GM18499 (cell line): Measurements from ENCODE around the gene ENTPD8.

Experiments used
- ATAC-seq: cut with Tn5 transposase; IDR thresholded peaks from one replicate; pipeline ENCODE4 v1.9.1; 2021; ENCODE audit warnings: moderate number of reproducible peaks; ENCODE audit not compliant: insufficient read depth, unreplicated experiment

ENTPD8 gene

DNA sequence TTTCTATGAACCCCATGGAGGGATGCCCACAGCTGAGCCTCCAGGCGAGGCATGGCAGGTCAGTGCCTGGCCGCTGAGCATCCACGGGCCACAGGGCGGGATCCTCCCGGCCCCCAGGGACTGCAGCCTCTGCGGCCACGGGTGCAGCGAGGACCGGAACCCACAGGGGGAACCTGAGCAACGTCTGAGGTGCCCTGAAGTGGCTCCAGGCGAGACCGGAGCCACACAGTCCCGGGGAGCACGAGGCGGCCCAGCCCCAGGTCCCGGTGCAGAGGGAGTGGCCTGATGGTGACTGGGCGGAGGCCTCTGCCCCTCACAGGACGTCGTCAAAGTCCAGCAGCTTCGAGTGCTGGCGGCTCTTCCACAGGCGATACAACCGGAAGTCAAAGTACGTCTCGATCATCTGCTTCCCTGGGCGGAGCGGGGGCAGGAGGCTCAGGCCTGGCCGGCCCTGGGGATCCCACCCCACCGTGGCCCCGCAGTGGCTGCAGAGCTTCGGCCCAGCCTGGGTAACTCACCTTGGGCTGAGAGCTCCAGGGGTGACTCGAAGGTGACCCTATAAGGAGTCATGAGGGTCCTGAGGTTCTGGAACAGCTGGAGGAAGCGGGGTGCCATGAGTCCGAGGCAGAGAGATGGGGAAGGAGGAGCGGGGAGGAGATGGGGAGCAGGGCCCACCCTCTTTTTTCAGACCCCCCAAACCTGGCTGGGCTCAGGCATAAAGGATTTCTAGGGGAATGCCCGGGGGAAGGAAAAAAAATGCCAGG is 8.1 kb upstream of the ENTPD8 start:
- ATAC-seq, result no peak

DNA sequence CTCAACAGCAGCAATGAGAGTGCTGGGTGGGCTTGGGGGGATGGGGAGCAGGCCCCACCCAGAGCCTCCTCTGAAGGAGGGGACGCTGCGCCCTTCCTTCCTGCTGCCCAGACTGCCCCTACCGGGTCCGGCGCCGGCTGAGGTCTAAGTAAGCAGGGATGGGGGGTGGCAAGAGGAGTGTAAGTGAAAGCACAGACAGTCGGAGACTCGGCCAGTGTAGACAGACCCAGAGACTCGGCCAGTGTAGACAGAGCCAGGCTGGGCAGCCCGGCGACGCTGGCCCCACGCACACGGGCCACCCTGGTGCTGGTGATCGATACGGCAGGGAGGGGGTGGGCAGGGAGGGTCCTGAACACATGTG is 7.4 kb upstream of the ENTPD8 start:
- ATAC-seq, result no peak

DNA sequence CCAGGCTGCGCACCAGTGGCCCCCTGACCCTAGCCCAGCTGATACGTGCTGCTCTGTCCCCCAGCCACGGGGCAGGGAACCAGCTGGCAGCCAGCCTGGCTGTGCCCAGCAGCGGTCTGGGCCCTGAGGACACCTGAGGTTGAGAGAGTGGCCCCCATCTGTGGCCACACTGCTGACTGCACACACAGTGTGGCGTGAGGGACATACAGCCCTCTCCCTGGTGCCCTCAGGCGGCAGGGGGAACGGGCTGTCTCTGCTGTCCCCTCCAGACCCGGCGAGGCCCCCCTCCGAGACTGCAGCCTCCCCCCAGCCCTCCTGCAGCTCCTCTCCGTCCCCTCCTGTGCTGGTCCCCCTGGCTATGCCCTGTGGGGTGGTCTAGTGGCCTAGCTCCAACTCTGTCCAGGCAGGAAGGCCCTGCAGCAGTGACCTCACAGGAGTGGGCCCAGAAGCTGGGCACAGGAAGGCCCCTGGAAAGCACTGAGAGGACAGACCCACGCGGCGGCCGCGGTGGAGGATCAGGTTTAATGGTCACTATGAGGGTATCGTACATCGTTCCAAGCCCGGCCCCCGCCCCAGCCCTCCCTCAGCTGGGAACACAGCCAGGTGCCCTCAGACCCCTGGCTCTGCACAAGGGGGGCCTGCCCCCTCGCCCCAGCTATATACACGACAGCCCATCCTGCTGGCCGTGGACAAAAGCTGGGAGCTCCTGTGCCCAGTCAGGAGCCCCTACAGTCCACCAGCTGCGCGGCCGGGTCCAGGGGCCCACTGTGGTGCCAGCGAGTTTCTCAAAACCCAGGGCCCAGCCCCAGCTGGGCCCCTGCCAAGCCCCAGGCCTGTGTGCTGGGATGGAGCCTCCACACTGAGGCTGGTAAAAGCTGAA is 6.8 kb upstream of the ENTPD8 start:
- no peak for ATAC-seq

DNA sequence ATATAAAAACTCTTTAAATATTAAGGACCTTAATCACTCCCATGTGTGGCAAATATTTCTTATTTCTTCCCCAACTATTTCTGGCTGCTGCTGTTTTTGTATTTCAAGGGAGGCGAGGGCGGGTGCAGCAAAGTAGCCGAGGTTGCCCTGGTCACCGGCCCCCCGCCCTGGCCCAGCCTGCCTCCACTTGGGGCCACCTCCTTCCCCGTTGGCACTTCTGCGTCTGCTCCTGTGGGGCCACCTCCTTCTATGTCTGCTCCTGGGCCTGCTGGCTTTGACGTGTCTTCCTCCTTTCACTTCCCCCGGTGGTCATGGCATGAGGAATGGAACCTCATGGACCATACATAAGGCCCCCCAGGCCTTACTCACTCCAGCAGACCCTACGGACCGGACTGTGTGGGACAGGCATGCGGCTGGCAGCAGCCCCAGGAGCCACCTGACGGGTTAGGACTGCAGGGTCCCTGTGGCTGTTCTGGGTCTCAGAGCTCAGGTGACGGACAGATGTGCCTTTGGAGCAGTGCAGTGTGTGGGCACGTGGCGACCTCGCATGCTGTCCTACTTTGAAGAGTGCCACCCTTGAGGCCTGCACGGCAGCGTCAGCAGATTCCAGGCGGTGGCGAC is 5.8 kb upstream of the ENTPD8 start:
- no peak for ATAC-seq

DNA sequence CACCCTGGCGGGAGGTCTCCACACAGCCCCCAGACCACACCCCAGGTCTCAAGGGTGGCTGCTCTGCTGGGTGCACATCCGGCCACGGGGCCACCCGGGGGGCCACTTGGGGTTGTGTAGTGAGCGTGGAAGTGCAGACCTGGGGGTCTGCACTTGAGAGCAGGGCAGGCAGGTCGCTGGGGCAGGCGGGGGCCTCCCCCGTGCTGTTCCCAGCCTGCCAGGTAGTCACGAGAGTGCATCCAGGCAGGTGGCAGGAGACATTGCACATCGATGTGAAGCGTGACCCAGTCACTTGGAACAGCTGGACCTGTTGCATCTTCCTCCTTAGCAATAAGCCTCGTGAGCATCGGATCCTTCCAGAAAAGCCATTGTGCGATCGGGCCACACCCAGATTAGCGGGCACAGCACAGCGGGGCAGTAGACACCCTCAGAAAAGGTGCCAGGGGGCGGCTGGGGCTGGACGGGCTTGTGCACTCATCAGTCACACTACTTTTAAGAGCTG is 4.8 kb upstream of the ENTPD8 start:
- no peak for ATAC-seq

DNA sequence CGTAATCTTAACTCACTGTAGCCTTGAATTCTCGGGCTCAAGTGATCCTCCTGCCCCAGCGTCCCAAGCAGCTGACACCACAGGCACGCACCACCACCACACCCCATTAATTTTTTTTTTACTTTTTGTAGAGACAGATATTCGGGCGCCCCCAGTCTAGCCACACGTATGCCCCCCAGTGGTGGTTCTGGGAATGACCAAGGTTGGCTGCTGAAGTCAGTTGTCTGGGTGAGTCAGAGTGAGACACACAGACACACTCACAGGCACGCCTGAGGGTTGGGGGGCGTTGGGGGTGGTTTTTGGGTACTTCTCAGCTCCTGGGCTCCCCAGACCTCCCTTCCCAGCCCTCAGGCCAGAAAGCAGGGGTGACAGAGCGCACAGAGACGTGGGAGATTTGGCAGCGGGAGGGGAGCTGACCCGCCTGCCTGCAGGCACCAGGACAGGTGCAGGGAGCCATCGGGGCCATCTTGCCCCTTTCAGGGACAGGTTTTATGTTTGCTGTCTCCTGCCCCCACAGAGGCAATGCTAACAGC is 4.2 kb upstream of the ENTPD8 start:
- ATAC-seq, result no peak

DNA sequence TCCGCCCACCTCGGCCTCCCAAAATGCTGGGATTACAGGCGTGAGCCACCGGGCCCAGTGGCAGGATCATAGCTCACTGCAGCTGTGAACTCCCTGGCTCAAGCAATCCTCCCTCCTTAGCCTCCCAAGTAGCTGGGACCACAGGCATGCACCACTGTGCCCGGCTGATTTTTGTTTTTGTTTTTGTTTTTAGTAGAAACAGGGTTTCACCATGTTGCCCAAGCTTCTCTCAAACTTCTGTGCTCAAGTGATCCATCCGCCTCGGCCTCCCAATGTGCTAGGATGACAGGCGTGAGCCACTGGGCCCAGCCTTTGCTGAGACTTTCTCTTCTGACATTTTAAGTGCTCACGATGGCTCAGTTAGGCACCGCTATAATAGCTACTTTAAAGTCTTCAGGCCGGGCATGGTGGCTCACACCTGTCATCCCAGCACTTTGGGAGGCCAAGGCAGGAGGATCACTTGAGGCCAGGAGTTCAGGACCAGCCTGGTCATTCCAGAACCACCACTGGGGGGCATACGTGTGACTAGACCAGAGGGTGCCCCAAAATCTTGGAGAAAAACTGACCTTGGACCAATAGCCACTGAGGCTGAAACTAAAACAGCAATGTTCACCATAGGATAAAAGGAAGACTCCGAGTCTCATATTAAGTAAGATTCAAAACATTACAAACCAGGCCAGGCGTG is 3.1 kb upstream of the ENTPD8 start:
- no peak for ATAC-seq

DNA sequence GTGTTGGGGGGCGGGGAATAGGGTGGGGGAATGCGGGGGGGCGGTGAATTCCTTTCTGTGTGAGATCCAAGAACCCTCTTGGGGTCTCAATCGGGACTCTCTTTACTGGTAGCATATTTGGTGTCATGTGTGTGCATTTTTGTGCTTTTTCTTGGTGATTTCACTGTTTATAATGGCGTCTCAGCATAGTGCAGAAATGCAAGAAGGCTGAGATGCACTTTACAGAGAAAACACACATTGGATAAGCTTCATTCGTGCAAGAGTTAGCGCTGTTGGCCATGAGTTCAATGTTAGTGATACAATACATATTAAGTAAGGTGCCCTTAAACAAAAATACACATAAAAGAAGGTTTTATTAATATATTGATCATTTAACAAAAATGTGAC is 771 bp upstream of the ENTPD8 start:
- ATAC-seq, result no peak

DNA sequence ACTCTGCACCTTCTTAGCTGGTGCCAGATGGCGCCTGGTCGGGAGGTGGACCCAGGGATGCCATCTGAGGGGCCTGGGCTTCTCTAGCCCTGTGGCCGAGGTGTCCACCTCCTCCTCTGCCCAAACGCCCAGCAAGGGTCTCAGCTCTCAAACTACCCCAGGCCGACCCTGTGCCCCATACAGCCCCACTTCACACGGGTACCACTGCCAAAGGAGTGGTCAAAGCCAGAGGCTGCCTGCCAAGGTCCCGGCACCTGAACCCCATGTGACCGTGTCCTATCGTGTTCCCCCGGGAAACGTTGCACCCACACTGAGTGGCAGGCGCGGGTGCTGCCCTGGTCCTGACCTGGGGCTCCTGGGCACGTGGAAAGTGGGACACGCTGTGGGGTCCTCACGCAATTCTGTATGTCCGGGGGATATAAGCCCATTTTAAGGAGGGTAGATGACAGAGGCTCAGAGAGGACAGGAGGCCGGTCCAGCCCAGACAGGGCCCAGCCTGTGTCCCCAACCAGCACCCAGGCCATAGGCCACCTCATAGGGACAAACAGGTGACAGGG is 1.9 kb downstream of the ENTPD8 start:
- ATAC-seq, result no peak

DNA sequence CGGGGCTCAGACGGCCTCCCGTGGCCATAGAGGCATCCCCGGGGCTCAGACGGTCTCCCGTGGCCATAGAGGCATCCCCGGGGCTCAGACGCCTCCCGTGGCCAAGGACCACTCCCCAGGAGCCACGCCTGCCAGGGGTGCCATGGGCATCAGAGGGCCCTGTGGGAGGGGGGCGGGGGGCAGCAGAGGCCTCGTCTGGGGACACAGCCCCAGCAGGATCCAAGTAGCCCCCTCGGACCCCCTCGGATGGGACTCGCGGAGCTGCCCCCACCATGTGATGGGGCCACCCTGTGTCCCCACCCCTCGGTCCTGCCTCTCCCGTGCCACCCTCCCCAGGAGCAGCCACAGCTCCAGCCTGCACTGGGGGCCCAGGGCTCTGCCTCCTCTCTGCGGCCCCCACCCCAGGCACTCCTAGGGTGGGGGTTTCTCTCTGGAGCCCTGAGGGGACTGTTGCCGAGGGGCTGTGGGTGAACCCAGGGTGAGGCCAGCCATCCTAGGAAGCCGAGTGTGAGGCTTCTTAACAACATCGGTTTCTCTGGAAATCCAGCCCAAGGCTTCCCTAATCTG is 2.5 kb downstream of the ENTPD8 start:
- no peak for ATAC-seq

DNA sequence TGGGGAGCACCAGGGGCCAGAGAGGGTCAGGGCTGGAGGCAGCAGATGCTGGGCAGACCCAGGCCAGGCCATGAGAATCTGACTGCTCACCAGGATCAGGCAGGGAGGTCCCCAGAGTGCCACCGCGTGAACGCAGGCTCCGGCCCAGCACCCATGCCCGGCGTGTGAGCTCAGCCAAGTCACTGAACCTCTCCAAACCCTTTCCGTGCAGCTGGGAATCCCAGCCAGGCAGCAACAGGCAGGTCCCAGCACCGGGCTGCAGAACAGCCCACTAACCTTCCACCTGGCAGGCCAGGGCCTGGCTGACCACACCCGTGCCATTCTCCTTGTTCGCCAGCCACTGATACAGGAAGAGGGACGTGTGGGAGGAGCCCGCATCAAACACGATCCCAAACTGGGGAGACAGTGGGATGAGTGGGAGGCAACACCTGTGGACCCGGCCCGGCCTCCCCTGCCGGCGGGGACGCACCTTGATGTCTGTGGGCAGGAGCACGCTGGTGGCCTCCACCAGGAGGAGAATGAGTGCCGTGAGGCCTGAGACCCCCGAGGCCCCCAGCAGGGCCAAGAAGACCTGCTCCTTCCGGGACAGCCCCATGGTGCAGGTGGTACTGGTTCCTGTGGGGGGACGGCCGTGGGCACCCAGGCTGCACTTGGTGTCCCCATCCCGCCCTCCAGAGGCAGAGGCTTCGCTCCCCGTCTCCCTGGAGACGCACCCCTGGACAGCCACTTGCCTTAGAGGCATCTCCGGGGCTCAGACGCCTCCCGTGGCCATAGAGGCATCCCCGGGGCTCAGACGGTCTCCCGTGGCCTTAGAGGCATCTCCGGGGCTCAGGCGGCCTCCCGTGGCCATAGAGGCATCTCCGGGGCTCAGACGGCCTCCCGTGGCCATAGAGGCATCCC is 3.2 kb downstream of the ENTPD8 start:
- no peak for ATAC-seq

DNA sequence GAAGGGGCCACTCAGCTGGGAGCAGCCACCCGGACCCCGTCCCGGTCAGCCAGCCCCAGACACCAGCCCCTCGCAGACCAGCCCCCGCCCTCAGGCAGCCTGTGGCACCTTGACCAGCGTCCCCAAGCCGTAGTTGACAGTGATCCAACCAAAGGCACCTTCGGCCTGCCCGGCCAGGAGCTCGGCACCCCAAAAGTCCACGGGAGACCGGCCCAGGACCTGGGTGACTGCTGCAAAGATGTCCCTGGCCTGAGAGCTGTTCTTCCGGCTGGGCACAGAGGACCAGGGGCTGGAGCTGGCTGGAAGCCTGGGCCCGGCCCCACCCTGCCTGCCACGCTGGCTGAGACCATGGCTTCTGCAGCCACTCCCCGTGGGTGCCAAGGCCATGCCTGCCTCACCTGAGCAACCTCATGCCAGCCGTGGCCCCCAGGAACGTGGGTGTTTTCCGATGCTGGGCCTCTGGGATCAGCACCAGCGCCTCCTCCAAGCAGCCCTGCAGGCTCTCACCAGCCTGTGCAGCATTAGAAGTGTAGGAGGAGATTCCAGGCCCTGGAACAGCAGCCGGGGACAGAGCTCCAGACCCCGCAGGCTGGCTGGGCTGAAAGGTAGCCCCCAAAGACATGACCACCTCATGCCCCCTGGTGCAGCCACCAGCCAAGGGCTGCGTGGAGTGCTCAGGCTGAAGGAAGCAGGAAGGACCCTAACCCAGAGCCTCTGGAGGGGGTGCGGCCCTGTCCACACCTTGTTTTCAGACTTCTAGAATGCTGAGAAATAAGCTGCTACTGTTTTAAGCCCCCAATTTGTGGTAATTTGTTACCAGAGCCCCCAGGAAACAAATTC is 4.2 kb downstream of the ENTPD8 start:
- no peak for ATAC-seq

DNA sequence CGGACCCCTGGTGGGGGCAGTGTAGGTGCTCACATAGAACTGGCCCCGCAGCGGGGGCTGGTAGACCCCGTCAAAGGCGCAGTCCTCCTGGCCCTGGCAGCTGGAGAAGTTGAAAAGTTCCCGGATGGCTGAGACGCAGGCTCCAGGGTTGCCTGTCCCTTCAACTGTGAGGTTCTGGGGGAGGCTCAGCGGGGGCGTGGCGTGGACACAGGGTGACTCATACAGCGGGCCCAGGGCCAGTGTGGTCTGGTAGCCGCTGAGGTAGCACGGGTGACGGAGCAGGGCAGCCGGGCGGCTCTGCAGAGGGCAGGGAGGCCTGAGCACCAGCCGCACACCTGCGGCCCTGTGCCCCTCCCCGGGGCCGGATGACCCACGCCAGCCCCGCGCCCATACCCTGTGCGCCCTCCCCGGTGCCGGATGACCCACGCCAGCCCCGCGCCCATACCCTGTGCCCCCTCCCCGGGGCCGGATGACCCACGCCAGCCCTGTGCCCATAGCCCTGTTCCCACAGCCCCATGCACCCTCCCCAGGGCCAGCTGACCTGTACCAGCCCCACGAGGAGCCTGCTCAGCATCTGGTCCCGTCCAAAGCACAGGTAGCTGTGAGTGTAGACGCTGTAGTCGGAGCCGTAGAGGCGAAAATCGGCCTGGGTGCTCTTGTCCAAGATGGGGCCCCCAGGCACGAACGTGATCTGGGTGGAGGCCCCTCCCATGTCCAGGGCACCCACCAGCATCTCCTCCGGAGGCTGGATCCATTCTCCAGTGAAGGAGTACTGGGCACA is 5.0 kb downstream of the ENTPD8 start:
- ATAC-seq, result no peak

DNA sequence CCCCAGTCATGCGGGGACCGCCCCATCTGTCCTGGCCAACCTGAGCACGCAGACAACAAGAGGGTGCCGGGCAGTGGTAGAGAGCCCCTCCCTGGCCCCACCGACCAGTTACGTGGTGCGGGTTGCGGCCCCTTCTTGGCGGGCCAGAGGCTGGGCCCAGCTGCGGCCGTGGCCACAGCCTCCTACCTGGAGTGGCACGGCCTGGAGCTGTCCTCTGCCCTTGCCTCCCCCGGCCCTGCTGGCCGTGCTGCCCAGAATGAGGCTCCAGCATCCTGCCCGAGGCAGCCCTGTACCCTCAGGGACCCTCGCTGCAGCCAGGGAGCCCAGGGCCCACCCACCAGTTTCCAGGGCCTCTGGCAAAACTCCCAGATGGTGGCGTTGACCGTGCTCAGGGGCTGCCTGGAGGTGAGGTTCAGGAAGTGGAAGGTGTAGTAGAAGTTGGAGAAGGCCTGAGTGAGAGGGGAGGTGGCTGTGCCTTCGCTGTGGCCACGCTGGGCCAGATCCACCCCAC is 5.7 kb downstream of the ENTPD8 start:
- no peak for ATAC-seq

DNA sequence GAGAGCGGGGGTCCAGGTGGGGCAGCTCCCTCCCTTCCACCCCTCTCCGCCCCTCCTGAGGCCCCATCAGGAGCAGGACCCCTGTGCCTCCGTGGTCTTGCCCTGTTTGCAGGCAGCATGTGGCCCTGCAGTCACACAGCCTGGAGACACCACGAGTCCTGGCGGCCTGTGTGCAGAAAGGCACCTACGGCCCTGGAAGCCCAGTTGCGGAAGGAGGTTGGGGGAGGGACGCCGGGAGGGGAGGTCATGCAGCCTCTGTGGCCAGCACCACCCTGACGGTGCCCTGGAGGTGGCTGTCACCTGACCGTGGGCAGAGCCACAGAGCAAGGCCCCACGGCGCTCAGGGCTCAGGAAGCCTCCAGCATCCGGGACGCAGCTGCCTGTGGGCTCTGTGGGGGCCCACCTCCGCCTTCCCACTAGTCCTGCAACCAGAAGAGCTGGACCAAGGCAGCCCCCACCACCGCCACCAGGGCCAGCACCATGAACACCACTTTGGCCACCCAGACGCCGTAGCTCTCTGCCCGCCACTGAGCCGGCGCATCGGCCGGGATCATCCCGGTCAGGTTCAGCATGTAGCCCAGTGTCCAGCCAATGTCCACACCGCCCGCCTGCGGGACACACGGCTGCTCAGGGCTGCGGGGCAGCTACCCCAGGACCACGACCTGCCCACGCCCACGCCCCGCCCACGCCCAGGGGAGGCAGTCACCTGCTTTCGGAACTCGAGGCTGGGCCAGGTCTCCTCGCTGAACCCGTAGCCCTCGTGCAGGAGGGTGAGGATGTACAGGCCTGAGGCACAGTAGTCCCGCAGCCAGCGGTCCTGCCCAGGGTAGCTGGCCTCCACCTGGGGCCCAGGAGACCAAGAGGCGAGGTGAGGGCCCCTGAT is 6.4 kb downstream of the ENTPD8 start:
- ATAC-seq, result no peak

DNA sequence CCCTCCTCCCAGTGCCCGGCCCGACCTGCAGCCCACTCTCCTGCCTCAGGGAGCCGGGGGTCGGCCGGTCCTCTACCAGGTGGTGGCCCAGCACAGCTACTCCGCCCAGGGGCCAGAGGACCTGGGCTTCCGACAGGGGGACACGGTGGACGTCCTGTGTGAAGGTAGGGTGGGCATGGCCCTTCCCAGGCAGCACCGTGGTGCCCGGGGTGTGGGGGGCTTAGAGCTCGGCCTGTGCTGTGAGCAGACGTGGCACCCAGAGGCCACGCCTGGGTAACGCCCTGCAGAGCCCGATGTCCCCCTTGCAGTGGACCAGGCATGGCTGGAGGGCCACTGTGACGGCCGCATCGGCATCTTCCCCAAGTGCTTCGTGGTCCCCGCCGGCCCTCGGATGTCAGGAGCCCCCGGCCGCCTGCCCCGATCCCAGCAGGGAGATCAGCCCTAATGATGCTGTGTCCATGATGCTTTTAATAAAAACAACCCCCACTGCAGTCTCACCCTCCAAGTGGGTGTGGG is 7.2 kb downstream of the ENTPD8 start:
- no peak for ATAC-seq
